ENCODE data around the gene HELZ2.

- TF ChIP-seq ZFX (IDR thresholded peaks at IDR 0.05), result no peak
- TF ChIP-seq CTCF (conservative IDR thresholded peaks at IDR 0.05), result no peak
Measured at GRCh38 chr20:63599396-63600050, 25.5 kb upstream of the HELZ2 start.
